ENCODE measurements around the gene TMEM52B. TPM values are rescaled to one million over a fixed set of nuclear protein-coding genes. Genes with fewer than 3 reads are reported as not detected.
"Not testable (repeated sequence)": the region's sequence is repeated elsewhere in the genome, so short reads cannot be mapped to it uniquely, and the experiment has no call there.

Gene TMEM52B
- total RNA-seq, 2 donors from 2014 or later: not detected

- Mint-ChIP-seq H3K4me3 (no peak overlapping the region), H3K27ac (no peak overlapping the region), H3K27me3 (no peaks in the 10 kb centered on the region), H3K4me1 (peaks cover 10% of the 10 kb centered on the region), H3K36me3 (ENCODE audit: low read depth) (peaks cover 8% of the 10 kb centered on the region)
- ATAC-seq (peak; percentile 29), DNase-seq (no peak)
- H3K9me3 ChIP-seq (ENCODE audit: control insufficient read depth, low read length, poor library complexity, severe bottlenecking): no peaks in the 10 kb centered on the region
Measured at GRCh38 chr12:10223208-10223607, 44.4 kb downstream of the TMEM52B start.

- H3K27ac Mint-ChIP-seq; H3K4me1 Mint-ChIP-seq; H3K36me3 Mint-ChIP-seq (ENCODE audit: low read depth); H3K27me3 Mint-ChIP-seq; H3K9me3 ChIP-seq (ENCODE audit: control insufficient read depth, low read length, poor library complexity, severe bottlenecking); DNase-seq; H3K4me3 Mint-ChIP-seq; ATAC-seq: not testable (repeated sequence)
Measured at GRCh38 chr12:10225426-10225825, 46.6 kb downstream of the TMEM52B start.

GRCh38 chr12:10226086-10226485 lies 47.3 kb downstream of the TMEM52B start:
- ATAC-seq (no peak), DNase-seq (no peak)
- H3K9me3 ChIP-seq (ENCODE audit: control insufficient read depth, low read length, poor library complexity, severe bottlenecking): no peaks in the 10 kb centered on the region
- no peak overlapping the region for H3K4me3 Mint-ChIP-seq
- H3K27ac Mint-ChIP-seq: no peak overlapping the region
- no peaks in the 10 kb centered on the region for H3K27me3 Mint-ChIP-seq
- H3K4me1 Mint-ChIP-seq: peaks cover 8% of the 10 kb centered on the region
- H3K36me3 Mint-ChIP-seq (ENCODE audit: low read depth): peaks cover 8% of the 10 kb centered on the region

GRCh38 chr12:10226731-10227130 lies 47.9 kb downstream of the TMEM52B start:
- no peak for ATAC-seq
- Mint-ChIP-seq H3K27ac (no peak overlapping the region), H3K36me3 (ENCODE audit: low read depth) (peaks cover 3% of the 10 kb centered on the region)

GRCh38 chr12:10227648-10228047 lies 48.8 kb downstream of the TMEM52B start:
- Mint-ChIP-seq H3K27ac (no peak overlapping the region), H3K4me1 (peaks cover 8% of the 10 kb centered on the region), H3K36me3 (ENCODE audit: low read depth) (no peaks in the 10 kb centered on the region), H3K4me3 (no peak overlapping the region), H3K27me3 (no peaks in the 10 kb centered on the region)
- DNase-seq (no peak), ATAC-seq (no peak)
- no peaks in the 10 kb centered on the region for H3K9me3 ChIP-seq (ENCODE audit: control insufficient read depth, low read length, poor library complexity, severe bottlenecking)

More at GRCh38 chr12:10226731-10227130, 47.9 kb downstream of the TMEM52B start:
- no peaks in the 10 kb centered on the region for H3K9me3 ChIP-seq (ENCODE audit: control insufficient read depth, low read length, poor library complexity, severe bottlenecking)
- peaks cover 8% of the 10 kb centered on the region for H3K4me1 Mint-ChIP-seq
- DNase-seq: no peak
- no peak overlapping the region for H3K4me3 Mint-ChIP-seq
- H3K27me3 Mint-ChIP-seq: no peaks in the 10 kb centered on the region

- H3K9me3 ChIP-seq (ENCODE audit: control insufficient read depth, low read length, poor library complexity, severe bottlenecking): no peaks in the 10 kb centered on the region
- Mint-ChIP-seq H3K27ac (no peak overlapping the region), H3K36me3 (ENCODE audit: low read depth) (no peaks in the 10 kb centered on the region), H3K4me1 (no peaks in the 10 kb centered on the region), H3K4me3 (no peak overlapping the region), H3K27me3 (peaks cover 9% of the 10 kb centered on the region)
- ATAC-seq (no peak), DNase-seq (no peak)
Measured at GRCh38 chr12:10234562-10234961, 55.7 kb downstream of the TMEM52B start.

- Mint-ChIP-seq H3K4me1 (no peaks in the 10 kb centered on the region), H3K27ac (no peak overlapping the region), H3K27me3 (peaks cover 12% of the 10 kb centered on the region), H3K36me3 (ENCODE audit: low read depth) (no peaks in the 10 kb centered on the region), H3K4me3 (no peak overlapping the region)
- no peaks in the 10 kb centered on the region for H3K9me3 ChIP-seq (ENCODE audit: control insufficient read depth, low read length, poor library complexity, severe bottlenecking)
- DNase-seq: peak in 2 of 3 donors; percentile 18 to 25
- ATAC-seq: peak; percentile 61
Measured at GRCh38 chr12:10235761-10236631, 57.2 kb downstream of the TMEM52B start.

- Mint-ChIP-seq H3K4me1 (no peaks in the 10 kb centered on the region), H3K27me3 (peaks cover 15% of the 10 kb centered on the region), H3K36me3 (ENCODE audit: low read depth) (no peaks in the 10 kb centered on the region), H3K27ac (no peak overlapping the region), H3K4me3 (no peak overlapping the region)
- ATAC-seq (no peak), DNase-seq (no peak)
- H3K9me3 ChIP-seq (ENCODE audit: control insufficient read depth, low read length, poor library complexity, severe bottlenecking): no peaks in the 10 kb centered on the region
Measured at GRCh38 chr12:10236720-10237119, 57.9 kb downstream of the TMEM52B start.

- no peak for DNase-seq
- H3K9me3 ChIP-seq (ENCODE audit: control insufficient read depth, low read length, poor library complexity, severe bottlenecking): no peaks in the 10 kb centered on the region
- Mint-ChIP-seq H3K27me3 (peaks cover 26% of the 10 kb centered on the region), H3K27ac (no peak overlapping the region), H3K36me3 (ENCODE audit: low read depth) (peaks cover 5% of the 10 kb centered on the region), H3K4me1 (peaks cover 4% of the 10 kb centered on the region), H3K4me3 (no peak overlapping the region)
- ATAC-seq: no peak
Measured at GRCh38 chr12:10238526-10238925, 59.7 kb downstream of the TMEM52B start.

GRCh38 chr12:10241290-10241689 lies 62.5 kb downstream of the TMEM52B start:
- H3K27ac Mint-ChIP-seq: no peak overlapping the region
- ATAC-seq (no peak), DNase-seq (no peak)
- no peak overlapping the region for H3K4me3 Mint-ChIP-seq
- peaks cover 9% of the 10 kb centered on the region for H3K4me1 Mint-ChIP-seq
- peaks cover 26% of the 10 kb centered on the region for H3K27me3 Mint-ChIP-seq
- peaks cover 5% of the 10 kb centered on the region for H3K36me3 Mint-ChIP-seq (ENCODE audit: low read depth)
- no peaks in the 10 kb centered on the region for H3K9me3 ChIP-seq (ENCODE audit: control insufficient read depth, low read length, poor library complexity, severe bottlenecking)

Other genes starting within 250 kb of the TMEM52B start
- not detected for gene CLEC2A, start 246.7 kb upstream of the TMEM52B start, total RNA-seq
- 1 to 10 TPM in 1 of 2 donors, under 1 TPM in 1; 0.37 to 4.6 TPM for gene CLEC12A, start 207.6 kb upstream of the TMEM52B start, total RNA-seq
- gene CLEC1B, start 179.9 kb upstream of the TMEM52B start, total RNA-seq: 10 to 100 TPM in 1 of 2 donors, under 1 TPM in 1; 0.94 to 21.1 TPM
- gene CLEC12B, start 168.4 kb upstream of the TMEM52B start, total RNA-seq: under 1 TPM in 1 of 2 donors, not detected in 1; 0.25 TPM
- gene CLEC9A, start 148.3 kb upstream of the TMEM52B start, total RNA-seq: under 1 TPM in 1 of 2 donors, not detected in 1; 0.18 TPM
- gene CLEC1A, start 80.0 kb upstream of the TMEM52B start, total RNA-seq: not detected
- 1 to 10 TPM; 3.2 to 8.2 TPM for gene CLEC7A, start 48.8 kb upstream of the TMEM52B start, total RNA-seq
- gene OLR1, start 6.9 kb upstream of the TMEM52B start, total RNA-seq: under 1 TPM in 1 of 2 donors, not detected in 1; 0.15 TPM
- 100 to 1,000 TPM; 104 to 110 TPM for gene GABARAPL1, start 33.8 kb downstream of the TMEM52B start, total RNA-seq
- gene KLRD1, start 128.8 kb downstream of the TMEM52B start, total RNA-seq: 1 to 10 TPM in 1 of 2 donors, not detected in 1; 1.3 TPM
- gene KLRK1, start 211.0 kb downstream of the TMEM52B start, total RNA-seq: 1 to 10 TPM in 1 of 2 donors, under 1 TPM in 1; 0.78 to 2.0 TPM
- gene KLRC4, start 230.7 kb downstream of the TMEM52B start, total RNA-seq: not detected
- gene KLRC3, start 241.6 kb downstream of the TMEM52B start, total RNA-seq: not detected